ENCODE data around the gene INO80E.

INO80E gene

DNA sequence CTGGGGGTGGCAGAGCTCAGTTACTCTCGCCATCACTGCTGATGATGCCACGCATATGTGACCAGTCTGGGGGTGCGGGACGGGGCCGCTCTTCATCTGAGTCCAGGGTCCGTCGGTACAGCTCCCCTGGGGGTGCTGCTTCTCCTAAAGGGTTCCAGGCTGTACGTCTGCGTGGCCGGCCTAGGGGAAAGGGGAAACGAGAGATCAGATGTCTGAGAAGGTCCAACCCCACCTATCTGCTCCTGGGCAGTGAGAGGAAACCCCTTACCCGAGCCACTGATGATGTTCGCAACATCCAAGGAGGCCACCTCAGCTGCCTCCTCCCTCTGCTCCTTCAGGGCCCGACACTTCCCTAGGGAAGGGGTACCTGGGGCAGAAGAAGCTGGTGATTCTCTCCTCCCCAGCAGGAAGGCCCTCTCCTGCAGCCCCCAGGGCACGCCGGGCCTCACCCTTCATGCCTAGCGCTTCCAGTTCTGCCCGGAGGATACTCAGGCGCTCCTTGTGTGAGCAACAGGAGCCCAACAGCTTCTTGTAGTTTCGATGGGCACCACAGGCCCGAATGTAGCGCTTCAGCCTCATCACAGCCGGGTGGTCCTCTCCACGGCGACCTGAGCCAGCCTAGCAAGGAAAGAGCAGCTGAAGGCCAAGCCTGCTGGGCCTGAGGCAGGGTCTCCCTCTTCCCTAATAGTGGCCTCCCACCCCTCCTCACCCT, 2.7 kb upstream of the INO80E start:
- no peak for DNase-seq

DNA sequence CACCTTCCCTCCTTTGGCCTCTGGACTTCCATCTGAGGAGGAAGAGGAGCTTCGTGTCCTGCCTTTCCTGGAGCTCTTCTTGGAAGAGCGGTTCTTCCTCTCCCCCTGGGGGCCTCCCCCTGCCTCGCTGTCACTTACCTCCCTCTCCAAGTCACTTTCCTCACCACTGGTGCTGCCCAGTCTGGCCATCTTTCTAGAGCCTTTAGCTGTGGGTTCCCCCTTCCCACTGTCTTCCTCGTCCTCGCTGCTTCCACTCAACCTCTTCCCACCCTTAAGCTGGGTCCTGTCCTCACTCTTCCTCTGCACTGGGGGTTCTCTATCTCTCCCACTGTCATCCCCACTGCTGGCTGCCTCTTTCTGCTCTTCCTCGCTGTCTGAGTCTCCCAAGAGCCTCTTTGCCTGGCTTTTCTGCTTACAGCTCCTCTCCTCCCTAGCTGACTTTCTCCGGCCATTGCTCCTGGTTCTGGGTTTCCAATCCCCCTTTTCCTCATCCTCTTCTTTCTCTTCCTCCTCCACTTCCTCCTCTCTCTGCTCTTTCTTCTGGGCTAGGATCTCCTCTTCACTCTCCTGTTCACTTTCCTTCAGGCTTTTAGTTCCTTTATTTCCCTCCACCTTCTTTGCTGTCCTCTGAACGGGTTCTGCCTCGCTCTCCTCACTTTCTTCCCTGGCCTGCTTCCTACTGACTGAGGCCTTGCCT, 2.0 kb upstream of the INO80E start:
- no peak for DNase-seq

DNA sequence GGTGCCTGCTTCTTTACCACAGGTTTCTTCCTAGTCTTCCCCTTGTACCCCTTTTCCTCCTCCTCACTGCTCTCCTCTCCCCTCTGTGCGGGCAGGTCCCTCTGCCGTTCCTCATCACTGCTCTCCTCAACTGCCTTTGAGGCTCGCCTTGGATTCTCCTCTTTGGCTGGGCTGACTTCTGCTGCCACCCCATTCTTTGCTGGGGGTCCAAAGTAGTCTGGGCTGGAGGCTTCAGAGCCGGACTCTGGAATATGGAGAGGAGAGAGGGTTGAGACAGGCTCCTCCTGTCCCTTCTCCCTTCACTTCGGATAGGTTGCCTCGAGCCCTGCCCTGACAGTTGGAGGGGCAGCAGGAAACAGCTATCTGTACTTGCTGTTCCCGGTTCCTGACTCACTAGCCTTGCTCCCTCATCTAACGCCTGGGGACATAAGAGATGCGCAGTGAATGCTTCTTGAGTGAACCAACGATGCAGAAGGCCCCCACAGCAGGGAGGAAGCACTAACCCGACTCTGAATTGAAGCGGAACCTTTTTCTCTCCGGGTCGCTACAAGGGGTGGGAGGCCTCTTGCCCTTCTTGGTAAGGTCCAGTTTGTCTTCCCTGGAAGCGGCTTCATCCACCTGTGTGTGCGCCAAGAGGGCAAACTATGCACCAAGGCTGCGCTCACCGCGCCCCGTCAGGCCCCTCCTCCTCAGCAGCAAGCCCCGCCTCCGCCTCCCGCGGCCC, 1.3 kb upstream of the INO80E start:
- no peak for DNase-seq

DNA sequence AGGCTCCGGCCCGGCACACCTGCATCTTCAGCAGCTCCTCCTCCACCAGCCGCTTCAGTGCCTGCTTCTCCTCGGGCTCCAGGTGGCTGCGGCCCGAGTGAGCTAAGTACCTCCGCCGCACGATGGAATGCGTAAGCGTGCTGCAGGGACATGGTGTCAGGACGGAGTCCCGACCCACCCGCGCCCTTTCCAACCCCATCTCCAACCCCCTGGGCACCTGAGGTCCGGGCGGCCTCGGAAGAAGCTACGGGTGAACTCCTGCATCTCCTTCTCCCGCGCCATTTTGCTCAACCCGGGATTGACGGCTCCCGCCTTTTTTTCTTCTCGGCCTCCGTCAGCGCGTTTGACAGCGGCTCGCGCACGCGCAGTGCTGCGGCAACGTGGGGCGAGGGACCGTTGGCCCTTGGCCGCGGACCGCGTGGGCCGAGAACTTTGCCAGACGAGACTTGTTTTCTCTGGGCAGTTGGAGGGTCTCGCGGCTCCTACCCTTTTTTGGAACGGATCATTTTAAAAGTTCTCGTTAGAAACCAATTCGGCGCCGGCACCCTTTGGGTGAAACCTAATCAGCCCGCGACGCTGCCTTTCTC, 624 bp upstream of the INO80E start, which contains the start of gene HIRIP3:
Gene HIRIP3 (minus strand): TSS at position 294 of the 587 bp plus-strand sequence. CDS start 12 bp downstream, at position 282.
- peak; percentile 82 for DNase-seq

DNA sequence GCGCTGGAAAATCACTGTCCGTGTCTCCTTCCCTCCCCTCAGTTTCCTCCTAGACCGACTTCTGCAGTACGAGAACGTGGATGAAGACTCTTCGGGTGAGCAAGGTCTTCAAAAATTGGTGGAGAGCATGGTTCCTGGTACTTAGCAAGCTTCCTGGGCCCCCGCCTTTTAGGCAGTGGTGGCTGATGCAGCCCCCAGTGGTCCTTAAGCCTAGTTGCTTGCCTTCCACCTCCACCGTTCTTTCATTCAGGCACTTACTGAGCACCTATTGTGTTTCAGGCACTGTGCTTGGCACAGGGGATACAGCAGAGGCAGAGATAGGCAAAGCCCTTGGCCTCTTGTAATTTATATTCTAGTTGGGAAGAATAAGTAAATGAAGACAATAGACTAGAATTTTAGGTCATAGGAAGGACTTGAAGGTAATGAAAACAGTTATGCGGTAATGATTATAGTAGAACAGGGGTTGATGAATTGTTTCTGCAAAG, 767 bp downstream of the INO80E start:
- no peak for DNase-seq

DNA sequence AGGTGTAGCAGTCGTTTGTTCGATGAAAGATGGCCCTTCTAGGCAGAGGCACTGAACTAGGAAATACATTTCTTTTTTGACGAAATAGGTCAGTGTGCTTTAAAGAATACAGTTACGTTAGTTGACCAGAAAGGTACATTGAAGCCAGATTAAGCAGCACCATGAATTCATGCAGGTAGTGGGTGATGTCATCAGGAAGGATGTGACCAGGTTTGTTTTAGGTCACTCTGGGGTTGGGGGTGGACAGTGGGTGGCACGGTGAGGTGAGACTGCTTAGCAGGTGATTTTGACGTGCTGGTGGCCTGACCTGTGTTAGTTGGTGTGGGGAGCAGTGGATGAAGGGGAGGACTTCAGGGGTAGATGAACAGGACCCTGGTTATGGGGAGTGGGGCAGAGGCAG, 3.6 kb downstream of the INO80E start:
- no peak for DNase-seq

DNA sequence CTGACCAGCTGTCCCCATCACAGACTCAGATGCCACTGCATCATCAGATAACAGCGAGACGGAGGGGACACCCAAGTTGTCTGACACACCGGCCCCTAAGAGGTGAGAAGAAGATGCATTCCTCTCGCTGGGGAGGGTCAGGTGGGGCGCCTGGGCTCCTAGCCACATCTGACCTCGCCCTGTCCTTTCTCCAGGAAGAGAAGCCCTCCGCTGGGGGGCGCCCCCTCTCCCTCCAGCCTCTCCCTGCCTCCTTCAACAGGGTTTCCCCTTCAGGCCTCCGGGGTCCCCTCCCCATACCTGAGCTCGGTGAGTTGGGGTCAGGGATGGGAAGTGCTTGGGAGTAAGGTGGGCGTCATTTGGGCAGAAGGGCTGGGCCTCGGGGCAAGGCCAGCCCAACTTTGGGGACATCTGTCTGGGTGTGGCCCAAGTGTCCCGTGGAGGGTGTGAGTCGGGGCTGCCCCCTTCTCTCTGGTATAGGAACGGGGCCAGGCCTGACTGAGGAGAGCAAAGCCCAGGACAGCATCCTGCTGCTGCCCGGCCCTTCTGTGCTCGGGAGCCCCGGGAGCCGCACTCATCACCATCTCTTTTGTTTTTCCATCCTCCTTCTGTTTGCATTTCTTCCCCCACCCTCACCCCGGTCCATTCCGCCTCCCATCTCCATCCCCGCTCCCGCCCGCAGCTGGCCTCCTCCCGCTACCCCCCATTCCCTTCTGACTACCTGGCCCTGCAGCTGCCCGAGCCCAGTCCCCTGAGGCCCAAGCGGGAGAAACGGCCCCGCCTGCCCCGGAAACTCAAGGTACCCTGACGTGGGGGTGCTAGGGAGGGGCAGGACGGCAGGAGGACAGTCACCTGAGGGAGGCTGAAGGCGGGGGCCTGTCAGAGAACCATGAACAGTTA, 4.9 kb downstream of the INO80E start:
- no peak for DNase-seq

DNA sequence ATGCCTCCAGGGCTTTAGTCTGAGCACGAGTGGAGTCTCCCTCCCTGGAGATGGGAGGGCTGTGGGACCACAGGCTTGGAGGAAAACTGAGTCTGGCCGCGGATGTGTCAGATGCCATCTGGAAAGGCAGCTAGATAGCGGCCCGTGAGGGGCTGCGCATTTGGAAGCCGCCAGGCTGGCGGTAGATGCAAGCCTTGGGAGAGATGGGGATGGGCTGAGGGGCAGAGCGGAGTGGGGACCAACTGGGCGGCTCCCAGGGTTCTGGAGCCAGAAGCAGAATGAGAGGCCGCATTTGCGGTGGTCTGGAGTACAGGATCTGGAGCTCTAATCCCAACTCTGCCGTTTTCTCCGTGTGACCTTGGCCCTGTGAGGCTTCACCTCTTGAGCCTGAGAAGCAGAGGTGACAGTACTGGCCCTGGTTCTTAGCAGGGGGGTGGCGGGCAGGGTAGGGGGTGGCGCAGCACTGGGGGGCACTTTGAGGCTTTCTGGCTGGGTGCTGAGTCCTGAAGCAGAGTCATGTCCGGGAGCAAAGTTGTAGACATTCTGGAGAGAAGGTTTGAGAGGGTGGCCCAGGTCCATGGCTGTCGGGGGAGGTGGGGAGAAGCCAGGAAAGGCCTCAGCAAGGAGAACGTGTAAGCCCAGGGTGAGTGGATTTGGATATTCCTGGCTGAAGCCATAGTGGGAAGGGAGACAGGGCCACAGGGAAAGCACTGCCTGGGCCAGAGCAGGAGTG, 6.7 kb downstream of the INO80E start:
- DNase-seq, result no peak

DNA sequence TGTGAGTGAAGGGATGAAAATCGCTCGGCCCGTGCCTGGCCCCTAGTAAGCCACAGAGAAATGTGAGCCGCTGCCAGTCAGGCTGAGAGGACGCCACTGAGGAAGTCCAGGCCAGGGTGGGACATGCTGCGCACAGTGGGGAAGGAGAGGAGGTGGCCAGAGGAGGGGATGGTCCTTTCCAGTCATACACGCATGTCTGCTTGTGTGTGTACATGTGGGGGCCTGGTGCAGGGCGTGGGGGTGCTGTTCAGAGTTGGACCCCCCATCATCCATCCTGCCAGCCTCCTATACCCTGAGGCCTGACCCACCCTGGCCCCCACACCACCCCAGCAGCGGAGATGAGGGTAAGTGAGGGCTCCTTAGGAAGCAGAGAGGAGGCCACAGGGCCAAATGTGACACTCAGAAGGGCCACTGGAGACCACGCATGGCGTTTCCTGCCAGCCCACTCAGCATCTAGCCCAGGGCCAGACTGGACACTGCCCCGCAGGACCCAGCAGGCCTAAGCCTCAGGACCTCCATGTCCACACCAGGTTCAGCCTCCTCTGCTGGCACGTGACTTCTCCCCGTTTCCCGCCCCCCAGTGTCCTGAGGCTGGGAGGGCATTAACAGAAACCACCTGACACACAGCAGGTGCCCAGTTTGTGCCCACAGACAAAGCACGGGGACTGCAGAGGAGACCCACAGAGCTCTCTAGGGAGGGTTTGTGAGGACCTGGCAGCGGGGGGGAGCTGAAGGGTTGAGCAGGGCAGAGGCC, 7.8 kb downstream of the INO80E start:
- DNase-seq, result no peak

DNA sequence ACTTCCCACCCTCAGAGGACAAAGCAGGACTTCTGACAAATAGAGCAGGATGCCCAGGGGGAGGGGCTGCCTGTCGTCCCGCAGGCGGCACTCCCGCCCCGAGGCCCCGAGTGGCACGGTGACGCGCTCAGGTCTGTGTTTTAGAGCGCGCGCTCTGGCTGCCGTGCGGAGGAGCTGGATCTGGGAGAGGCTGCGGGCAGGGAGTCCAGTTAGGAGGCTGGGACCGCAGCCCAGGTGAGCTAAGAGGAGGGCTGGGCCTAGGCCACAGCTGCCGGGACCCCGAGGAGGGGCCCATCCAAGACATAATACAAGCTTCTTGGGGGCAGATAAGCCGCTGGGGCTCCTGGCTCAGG, 8.4 kb downstream of the INO80E start:
- DNase-seq, result no peak

DNA sequence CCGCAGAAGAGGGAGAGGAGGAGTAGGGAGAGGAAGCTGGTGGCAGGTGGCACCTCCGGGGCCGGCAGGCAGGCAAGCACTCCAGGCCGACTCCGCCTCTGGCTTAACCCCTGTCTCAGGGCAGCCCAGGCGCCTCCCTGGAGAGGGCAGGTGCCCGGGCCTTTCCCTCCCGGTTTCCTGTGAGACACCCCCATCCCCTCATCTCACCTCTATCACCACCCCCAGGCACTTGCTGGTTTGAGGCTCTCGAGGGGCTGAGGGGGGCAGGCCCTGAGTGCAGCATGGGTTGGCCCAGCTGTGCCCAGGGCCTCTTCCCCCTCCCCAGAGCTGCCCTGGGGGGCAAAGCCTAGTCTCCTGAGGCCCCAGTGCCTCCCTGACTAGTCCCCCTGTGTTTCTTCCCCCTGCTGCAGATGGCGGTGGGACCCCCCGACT, 8.8 kb downstream of the INO80E start:
- DNase-seq, result no peak

DNA sequence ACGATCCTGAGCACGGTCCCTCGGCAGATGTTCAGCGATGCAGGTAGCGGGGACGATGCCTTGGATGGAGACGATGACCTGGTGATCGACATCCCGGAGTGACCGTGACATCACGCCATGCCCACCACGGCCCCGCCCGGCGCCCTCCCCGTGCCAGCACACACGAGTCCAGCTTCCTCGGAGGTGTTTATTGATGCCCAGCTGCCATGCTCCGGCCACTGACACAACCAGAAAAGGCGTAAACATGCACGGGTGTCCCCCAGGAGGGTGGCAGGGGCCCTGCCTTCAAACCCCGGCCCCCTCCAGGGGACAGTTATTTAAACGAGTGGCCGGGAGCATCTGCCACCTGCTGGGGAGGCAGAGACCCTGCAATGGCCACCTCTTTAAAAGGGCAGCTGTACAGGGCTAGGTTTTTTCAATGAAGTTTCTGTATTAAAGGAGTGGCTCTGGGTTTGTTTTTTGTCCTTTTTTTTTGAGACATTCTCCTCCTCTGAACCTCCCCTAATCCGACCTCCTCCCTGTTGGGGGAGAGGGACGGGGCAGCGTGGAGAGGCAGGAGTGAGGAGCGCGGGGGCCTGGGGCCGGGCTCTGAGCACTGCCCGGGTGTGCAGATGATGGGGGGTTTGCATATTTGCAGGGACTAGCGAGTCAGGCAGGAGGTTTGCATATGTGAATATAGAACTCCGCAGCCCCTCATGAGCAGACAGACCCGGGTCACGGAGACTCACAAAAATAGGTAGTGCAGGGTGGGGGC, 9.5 kb downstream of the INO80E start:
- no peak for DNase-seq

DNA sequence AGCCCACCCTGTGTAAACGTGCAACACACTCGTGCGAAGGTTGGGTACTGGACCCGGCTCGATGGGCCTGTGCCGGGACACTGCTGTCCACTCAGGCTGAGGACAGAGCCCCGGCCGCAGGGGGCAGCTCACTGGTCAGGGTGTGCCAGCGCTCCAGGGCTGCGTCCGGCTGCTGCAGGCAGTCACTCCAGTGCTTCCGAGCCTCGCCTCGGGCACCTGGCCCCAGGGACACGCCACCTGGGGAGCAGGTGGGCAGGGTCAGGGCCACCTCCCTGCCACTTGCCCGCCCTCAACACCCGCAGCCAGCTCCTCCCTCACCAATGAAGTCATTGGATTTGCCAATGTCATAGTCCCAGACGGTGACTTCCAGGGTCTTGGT, 10.0 kb downstream of the INO80E start:
- no peak for DNase-seq

DNA sequence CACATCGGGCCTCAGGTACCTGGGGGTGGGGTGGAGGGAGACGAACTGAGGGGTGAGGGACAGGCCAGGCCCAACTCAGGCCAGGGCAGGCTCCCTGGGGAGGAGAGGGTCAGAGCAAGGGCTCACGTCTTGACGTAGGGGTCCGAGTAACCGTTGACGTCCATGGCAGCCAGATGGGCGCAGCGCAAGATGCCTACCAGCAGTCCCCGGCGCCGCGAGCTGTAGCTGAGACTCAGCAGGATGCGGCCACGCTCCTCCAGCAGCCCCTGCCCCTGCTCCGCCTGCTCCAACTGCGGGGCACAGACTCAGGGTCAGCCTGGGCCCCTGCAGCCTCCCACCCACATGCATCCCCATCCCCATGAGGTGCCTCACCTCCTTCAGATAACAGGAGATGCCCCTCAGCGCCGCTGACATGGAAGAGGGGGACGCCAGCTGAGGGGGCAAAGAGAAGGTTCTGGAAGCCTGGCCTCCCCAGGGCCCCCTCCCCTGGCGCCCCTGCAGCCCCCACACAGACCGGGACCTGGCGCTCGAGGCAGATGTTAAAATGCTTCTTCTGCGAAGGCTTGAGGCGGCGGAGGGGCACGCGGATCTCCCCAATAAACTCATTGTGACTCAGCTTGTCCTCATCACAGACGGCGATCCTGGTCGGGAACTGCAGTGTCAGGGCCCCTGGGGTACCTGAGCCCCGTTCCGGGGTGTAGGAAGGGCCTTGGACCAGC, 10.8 kb downstream of the INO80E start:
- DNase-seq, result no peak

DNA sequence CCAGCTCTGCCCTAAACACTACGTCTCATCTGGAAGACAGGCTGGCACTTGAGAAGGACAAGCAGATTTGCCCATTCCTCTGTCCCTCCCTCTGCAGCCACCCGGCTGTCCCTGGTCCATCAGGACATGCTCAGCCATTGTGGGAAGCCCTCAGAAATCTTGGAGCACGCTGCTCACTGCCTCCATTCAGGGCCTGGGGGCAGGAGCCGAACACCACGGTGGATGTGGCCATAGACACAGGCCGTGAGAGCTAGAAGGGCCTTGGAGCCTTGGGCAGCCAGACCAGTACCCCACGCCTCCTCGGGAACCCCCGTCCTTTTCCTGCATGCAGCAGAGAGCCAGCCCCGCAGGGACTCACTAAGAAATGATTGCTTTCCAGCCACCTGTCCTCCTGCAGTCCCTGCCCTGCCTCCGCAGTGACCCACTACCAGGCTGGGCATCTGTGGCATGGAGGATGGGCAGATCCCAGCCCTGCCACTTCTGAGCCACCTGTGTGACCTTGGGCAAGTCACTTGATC, 11.4 kb downstream of the INO80E start:
- no peak for DNase-seq

DNA sequence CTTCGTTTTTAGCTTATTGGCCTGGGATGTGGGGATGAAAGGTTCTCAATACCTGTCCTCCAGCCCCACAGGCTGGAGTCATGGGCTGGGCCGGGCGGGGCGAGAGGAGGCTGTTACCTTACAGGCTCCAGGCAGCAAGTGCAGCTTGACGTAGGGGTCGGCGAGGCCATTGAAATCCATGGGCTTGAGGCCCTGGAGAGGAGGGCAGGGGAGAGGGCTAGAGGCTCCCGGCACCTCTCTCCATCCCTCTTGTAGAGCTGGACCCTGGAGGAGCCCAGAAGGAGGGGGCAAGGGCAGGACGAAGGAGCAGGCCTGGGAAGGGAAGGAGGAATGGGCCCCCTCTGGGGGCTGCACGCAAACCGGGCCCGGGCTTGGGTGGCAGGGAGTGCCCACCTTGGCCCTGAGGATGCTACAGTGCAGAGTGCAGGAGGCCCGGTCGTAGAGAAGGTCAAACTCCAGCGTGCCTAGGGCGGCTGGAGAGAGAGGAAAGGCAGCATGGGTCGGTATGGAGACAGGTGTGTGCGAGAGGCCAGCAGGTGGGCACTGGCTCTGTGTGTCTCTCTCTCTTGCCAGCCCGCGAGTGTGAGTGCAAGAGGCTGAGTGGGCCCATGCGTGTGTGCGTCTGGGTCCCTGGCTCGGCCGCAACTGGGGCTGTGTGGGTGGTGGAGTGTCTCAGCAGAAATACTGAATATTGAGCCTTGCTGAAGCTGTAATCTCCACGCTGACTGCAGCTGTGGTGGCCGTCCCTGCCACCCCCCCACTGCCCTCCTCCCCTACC, 13.2 kb downstream of the INO80E start:
- no peak for DNase-seq

DNA sequence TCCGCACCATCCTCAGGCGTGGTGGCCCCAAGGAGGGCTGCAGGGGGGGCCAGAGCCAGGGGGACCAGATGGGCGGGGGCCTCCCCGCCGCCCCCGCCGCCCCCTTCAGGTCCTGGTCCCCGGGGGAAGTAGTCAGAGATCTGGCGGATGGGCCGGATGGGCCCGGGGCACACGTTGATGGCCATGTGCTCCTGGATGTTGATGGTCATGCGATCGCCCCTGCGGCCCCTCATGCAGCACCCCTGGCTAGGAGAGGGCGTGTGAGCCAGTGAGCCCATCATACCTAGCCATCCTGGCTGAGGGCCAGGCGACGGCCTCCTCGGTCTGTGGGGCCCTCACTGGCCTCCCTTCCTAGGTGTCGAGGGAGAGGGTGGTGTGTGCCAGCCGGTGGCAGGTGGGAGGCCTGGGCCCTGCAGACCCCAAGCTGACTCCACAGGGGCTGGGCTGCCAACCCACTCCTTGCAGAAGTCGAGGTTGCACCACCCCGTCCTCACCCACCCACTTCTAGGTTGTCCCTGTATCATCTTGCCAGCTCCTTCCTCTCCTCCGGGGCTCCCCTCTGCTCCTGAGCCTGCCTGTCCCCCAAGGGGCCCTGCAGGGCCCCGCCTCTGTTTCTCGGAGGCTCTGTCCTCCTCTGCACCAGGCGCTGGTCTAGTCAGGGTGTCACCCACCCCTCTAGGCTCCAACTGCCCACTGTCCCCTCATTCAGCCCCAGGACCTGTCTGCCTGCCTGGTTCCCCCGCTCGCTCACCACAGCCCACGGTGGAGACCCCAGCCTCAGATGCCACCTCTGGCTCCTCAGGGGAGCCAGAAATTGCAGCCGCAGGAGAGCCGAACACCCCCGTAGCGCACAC, 14.2 kb downstream of the INO80E start:
- DNase-seq, result no peak

Data from NCI-H2227 treated with DMSO at 0.1 percent for 48 hours (cell line).